MM.1S (cell line): ENCODE results near the gene TXNL4B.

Experiments used
- DNase-seq: peaks from one replicate; pipeline ENCODE4 v3.0.0-alpha.2; 2015
- H2AFZ ChIP-seq: fragments of 300-600 bp; sonication (generic); 2 replicates; pipeline ENCODE4 v1.6.0; 2016; ENCODE audit warnings: antibody characterized with exemption, low read length
- H3F3A ChIP-seq: fragments of 300-600 bp; sonication (generic); 2 replicates; pipeline ENCODE4 v1.6.1; 2016; ENCODE audit warnings: mild to moderate bottlenecking, antibody characterized with exemption, low read length, moderate library complexity, mixed read lengths; ENCODE audit not compliant: insufficient read depth
- H3K27ac ChIP-seq: fragments of 300-600 bp; sonication (generic); 2 replicates; pipeline ENCODE4 v1.5.1; 2016; ENCODE audit warnings: mild to moderate bottlenecking, low read length
- H3K27me3 ChIP-seq: fragments of 300-600 bp; sonication (generic); replicated peaks from 2 replicates; pipeline ENCODE4 v1.6.0; 2016; ENCODE audit warnings: low read length; ENCODE audit not compliant: insufficient read depth
- H3K36me3 ChIP-seq: fragments of 300-600 bp; sonication (generic); replicated peaks from 2 replicates; pipeline ENCODE4 v1.6.1; 2016; ENCODE audit warnings: mild to moderate bottlenecking, low read length, mixed read lengths; ENCODE audit not compliant: insufficient read depth
- H3K4me1 ChIP-seq: fragments of 300-600 bp; sonication (generic); 2 replicates; pipeline ENCODE4 v1.6.1; 2016; ENCODE audit warnings: low read length, mixed read lengths
- H3K4me2 ChIP-seq: fragments of 300-600 bp; sonication (generic); 2 replicates; pipeline ENCODE4 v1.6.0; 2016; ENCODE audit warnings: low read depth, low read length
- H3K4me3 ChIP-seq: fragments of 300-600 bp; sonication (generic); 2 replicates; pipeline ENCODE4 v1.5.1; 2016; ENCODE audit warnings: low read length, mixed read lengths
- H3K79me2 ChIP-seq: fragments of 300-600 bp; sonication (generic); 2 replicates; pipeline ENCODE4 v1.6.1; 2016; ENCODE audit warnings: mixed run types, low read length, mixed read lengths
- H3K9ac ChIP-seq: fragments of 300-600 bp; sonication (generic); 2 replicates; pipeline ENCODE4 v1.6.1; 2016; ENCODE audit warnings: low read length, mixed read lengths
- H3K9me2 ChIP-seq: fragments of 300-600 bp; sonication (generic); replicated peaks from 2 replicates; pipeline ENCODE4 v1.6.1; 2016; ENCODE audit warnings: mild to moderate bottlenecking, low read length, mixed read lengths; ENCODE audit not compliant: insufficient read depth
- H3K9me3 ChIP-seq: fragments of 300-600 bp; sonication (generic); replicated peaks from 2 replicates; pipeline ENCODE4 v1.6.1; 2016; ENCODE audit warnings: mild to moderate bottlenecking, low read length, mixed read lengths; ENCODE audit not compliant: insufficient read depth
- H4K20me1 ChIP-seq: fragments of 300-600 bp; sonication (generic); 2 replicates; pipeline ENCODE4 v1.6.1; 2016; ENCODE audit warnings: mild to moderate bottlenecking, low read length, moderate library complexity, mixed read lengths; ENCODE audit not compliant: insufficient read depth
- CTCF ChIP-seq: fragments of 300-600 bp; sonication (generic); IDR thresholded peaks from 2 replicates; pipeline ENCODE4 v1.5.1; 2016; ENCODE audit warnings: antibody characterized with exemption, low read length, mixed read lengths
- EZH2 ChIP-seq: fragments of 300-600 bp; sonication (generic); optimal IDR thresholded peaks from 2 replicates; pipeline ENCODE3; 2017; ENCODE audit warnings: low read depth, mild to moderate bottlenecking, antibody characterized with exemption, low read length, mixed read lengths
- EZH2phosphoT487 ChIP-seq: fragments of 300-600 bp; sonication (generic); IDR thresholded peaks from 2 replicates; pipeline ENCODE4 v1.6.1; 2018; ENCODE audit warnings: antibody characterized with exemption, low read length

The TXNL4B gene

GRCh38 chr16:72105978-72106377 is 12.6 kb upstream of the TXNL4B start:
- H3K36me3 ChIP-seq, result peaks cover 10% of the 10 kb centered on the region
- no peaks in the 10 kb centered on the region for H3K9me3 ChIP-seq
- no peaks in the 10 kb centered on the region for H3F3A ChIP-seq
- no peak overlapping the region for H3K9ac ChIP-seq
- H3K27ac ChIP-seq, result no peak overlapping the region
- H3K9me2 ChIP-seq, result no peaks in the 10 kb centered on the region
- H2AFZ ChIP-seq, result no peak overlapping the region
- H3K79me2 ChIP-seq, result no peaks in the 10 kb centered on the region
- no peaks in the 10 kb centered on the region for H4K20me1 ChIP-seq
- H3K4me2 ChIP-seq, result no peak overlapping the region
- DNase-seq, result no peak
- no peaks in the 10 kb centered on the region for H3K4me1 ChIP-seq
- no peak for TF ChIP-seq EZH2
- no peak for TF ChIP-seq CTCF
- TF ChIP-seq EZH2phosphoT487, result no peak
- H3K27me3 ChIP-seq, result no peaks in the 10 kb centered on the region
- no peak overlapping the region for H3K4me3 ChIP-seq

GRCh38 chr16:72104905-72105304 is 11.5 kb upstream of the TXNL4B start:
- no peaks in the 10 kb centered on the region for H3K27me3 ChIP-seq
- H2AFZ ChIP-seq, result no peak overlapping the region
- H3K4me3 ChIP-seq, result no peak overlapping the region
- H3K9me2 ChIP-seq, result no peaks in the 10 kb centered on the region
- no peaks in the 10 kb centered on the region for H3K4me1 ChIP-seq
- H3K36me3 ChIP-seq, result peaks cover 15% of the 10 kb centered on the region
- H3F3A ChIP-seq, result no peaks in the 10 kb centered on the region
- no peaks in the 10 kb centered on the region for H3K79me2 ChIP-seq
- no peak overlapping the region for H3K9ac ChIP-seq
- no peak overlapping the region for H3K27ac ChIP-seq
- DNase-seq, result no peak
- TF ChIP-seq EZH2phosphoT487 (no peak), EZH2 (no peak), CTCF (no peak)
- H4K20me1 ChIP-seq, result no peaks in the 10 kb centered on the region
- no peaks in the 10 kb centered on the region for H3K9me3 ChIP-seq
- no peak overlapping the region for H3K4me2 ChIP-seq

GRCh38 chr16:72101195-72101594 is 7.8 kb upstream of the TXNL4B start:
- no peak overlapping the region for H3K4me2 ChIP-seq
- no peak overlapping the region for H2AFZ ChIP-seq
- no peaks in the 10 kb centered on the region for H3K27me3 ChIP-seq
- H3K9ac ChIP-seq, result no peak overlapping the region
- H3K27ac ChIP-seq, result no peak overlapping the region
- H3K9me3 ChIP-seq, result no peaks in the 10 kb centered on the region
- no peaks in the 10 kb centered on the region for H4K20me1 ChIP-seq
- no peaks in the 10 kb centered on the region for H3K9me2 ChIP-seq
- TF ChIP-seq CTCF (no peak), EZH2phosphoT487 (no peak), EZH2 (no peak)
- no peak for DNase-seq
- H3K36me3 ChIP-seq, result peaks cover 13% of the 10 kb centered on the region; the same call in 1 of the 2 replicates
- peaks cover 14% of the 10 kb centered on the region for H3K79me2 ChIP-seq
- no peaks in the 10 kb centered on the region for H3F3A ChIP-seq
- H3K4me3 ChIP-seq, result no peak overlapping the region
- no peaks in the 10 kb centered on the region for H3K4me1 ChIP-seq
